ENCODE data around the gene CD300LG.

The CD300LG gene

DNA sequence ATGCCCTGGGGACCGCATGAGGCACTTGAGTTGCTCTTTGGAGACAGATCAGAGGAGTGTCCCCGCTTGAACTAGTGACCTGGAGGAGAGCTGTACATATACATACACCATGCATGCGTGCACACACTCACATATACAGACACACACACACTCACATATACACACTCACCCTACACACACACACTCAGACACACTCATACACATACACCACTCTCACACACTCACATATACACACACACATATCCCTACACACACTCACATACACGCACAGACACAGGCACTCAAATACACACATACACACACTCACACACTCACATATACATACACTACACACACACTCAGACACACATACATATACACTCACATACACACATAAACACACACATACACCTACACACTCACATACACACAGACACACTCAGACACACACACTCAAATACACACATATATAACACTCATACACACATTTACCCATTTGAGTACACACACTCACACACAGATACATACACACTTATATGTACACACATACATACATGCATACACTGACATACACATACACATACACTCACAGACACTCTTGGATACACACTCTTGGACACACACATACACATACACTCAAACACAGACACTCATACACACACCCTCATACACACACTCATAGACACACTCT lies 65.8 kb downstream of the CD300LG start:
- H3K4me3 ChIP-seq (ENCODE audit: low read depth, low read length): no peak overlapping the region
- no peak for DNase-seq (ENCODE audit: low read depth)
- TF ChIP-seq, protein P1, sequence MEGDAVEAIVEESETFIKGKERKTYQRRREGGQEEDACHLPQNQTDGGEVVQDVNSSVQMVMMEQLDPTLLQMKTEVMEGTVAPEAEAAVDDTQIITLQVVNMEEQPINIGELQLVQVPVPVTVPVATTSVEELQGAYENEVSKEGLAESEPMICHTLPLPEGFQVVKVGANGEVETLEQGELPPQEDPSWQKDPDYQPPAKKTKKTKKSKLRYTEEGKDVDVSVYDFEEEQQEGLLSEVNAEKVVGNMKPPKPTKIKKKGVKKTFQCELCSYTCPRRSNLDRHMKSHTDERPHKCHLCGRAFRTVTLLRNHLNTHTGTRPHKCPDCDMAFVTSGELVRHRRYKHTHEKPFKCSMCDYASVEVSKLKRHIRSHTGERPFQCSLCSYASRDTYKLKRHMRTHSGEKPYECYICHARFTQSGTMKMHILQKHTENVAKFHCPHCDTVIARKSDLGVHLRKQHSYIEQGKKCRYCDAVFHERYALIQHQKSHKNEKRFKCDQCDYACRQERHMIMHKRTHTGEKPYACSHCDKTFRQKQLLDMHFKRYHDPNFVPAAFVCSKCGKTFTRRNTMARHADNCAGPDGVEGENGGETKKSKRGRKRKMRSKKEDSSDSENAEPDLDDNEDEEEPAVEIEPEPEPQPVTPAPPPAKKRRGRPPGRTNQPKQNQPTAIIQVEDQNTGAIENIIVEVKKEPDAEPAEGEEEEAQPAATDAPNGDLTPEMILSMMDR (IDR thresholded peaks at IDR 0.05; ENCODE audit: control insufficient read depth, extremely low read depth, insufficient read depth): no peak

Measured in LNCaP clone FGC (cell line).